OCI-LY7 (cell line): Measurements from ENCODE around the gene IGSF21. TPM values are rescaled to one million over a fixed set of nuclear protein-coding genes. Genes with fewer than 3 reads are reported as not detected.

Experiments
- BruUV-seq: library from RNA; stranded (reverse); fragments of 400-500 nt; replicated peaks from 2 replicates; lab custom pipeline; 2021; lab: Mats Ljungman, UMichigan
- CTCF ChIA-PET: fragments of 300-600 bp; sonication (Branson Sonifier 250); formaldehyde crosslinking; loops from one replicate; lab custom pipeline; 2022; ENCODE audit warnings: antibody characterized with exemption; ENCODE audit not compliant: unreplicated experiment; lab: Charles Lee
- POLR2A ChIA-PET: fragments of 300-600 bp; sonication (Branson Sonifier 250); formaldehyde crosslinking; loops from one replicate; lab custom pipeline; 2022; ENCODE audit warnings: antibody characterized with exemption; lab: Charles Lee
- DNase-seq: peaks from one replicate; pipeline ENCODE4 v3.0.0-alpha.2; 2015; ENCODE audit warnings: low spot score
- H2AFZ ChIP-seq: fragments of 200-600 bp; sonication (generic), shearing (Covaris generic); 2 replicates; pipeline ENCODE4 v1.6.1; 2014; ENCODE audit warnings: mild to moderate bottlenecking, antibody characterized with exemption, low read length, moderate library complexity
- H3K27ac ChIP-seq: fragments of 200-600 bp; sonication (generic); 2 replicates; pipeline ENCODE4 v1.5.1; 2014; ENCODE audit warnings: mixed run types, low read depth, mild to moderate bottlenecking, moderate library complexity, low read length, inconsistent platforms; ENCODE audit not compliant: poor library complexity, severe bottlenecking
- H3K36me3 ChIP-seq: fragments of 200-600 bp; sonication (generic); 2 replicates; pipeline ENCODE4 v1.6.1; 2014; ENCODE audit warnings: mild to moderate bottlenecking, antibody characterized with exemption, low read length, moderate library complexity, mixed read lengths; ENCODE audit not compliant: insufficient read depth
- H3K4me1 ChIP-seq: fragments of 200-600 bp; sonication (generic); 2 replicates; pipeline ENCODE4 v1.5.1; 2014; ENCODE audit warnings: mild to moderate bottlenecking, low read length; ENCODE audit not compliant: insufficient read depth, poor library complexity, severe bottlenecking
- H3K4me2 ChIP-seq: fragments of 200-600 bp; sonication (generic); 2 replicates; pipeline ENCODE4 v1.6.1; 2014; ENCODE audit warnings: mild to moderate bottlenecking, low read length
- H3K4me3 ChIP-seq: fragments of 200-600 bp; sonication (generic); 2 replicates; pipeline ENCODE4 v1.5.1; 2014; ENCODE audit warnings: mild to moderate bottlenecking, low read depth, low read length; ENCODE audit not compliant: poor library complexity, severe bottlenecking
- H3K79me2 ChIP-seq: fragments of 200-600 bp; sonication (generic); 2 replicates; pipeline ENCODE4 v1.6.1; 2016; ENCODE audit warnings: low read depth, mild to moderate bottlenecking, low read length, moderate library complexity, mixed read lengths; ENCODE audit not compliant: insufficient read depth
- H3K9me2 ChIP-seq: fragments of 200-600 bp; sonication (generic); 2 replicates; pipeline ENCODE4 v1.6.1; 2016; ENCODE audit warnings: mild to moderate bottlenecking, low read length, mixed read lengths; ENCODE audit not compliant: insufficient read depth
- H3K9me3 ChIP-seq: fragments of 200-600 bp; sonication (generic); 2 replicates; pipeline ENCODE4 v1.6.1; 2014; ENCODE audit warnings: mild to moderate bottlenecking, mixed run types, low read length, mixed read lengths
- H4K20me1 ChIP-seq: fragments of 200-600 bp; sonication (generic); 2 replicates; pipeline ENCODE4 v1.6.1; 2014; ENCODE audit warnings: mild to moderate bottlenecking, antibody characterized with exemption, low read length, moderate library complexity, mixed read lengths; ENCODE audit not compliant: insufficient read depth
- EZH2phosphoT487 ChIP-seq: fragments of 200-600 bp; sonication (generic); IDR thresholded peaks from 2 replicates; pipeline ENCODE4 v1.6.1; 2018; ENCODE audit warnings: low read depth, borderline replicate concordance, mild to moderate bottlenecking, mixed run types, antibody characterized with exemption, low read length, moderate library complexity, mixed read lengths
- intact Hi-C: fragments of 100-400 bp; cut with micrococcal nuclease; formaldehyde crosslinking; loops from one replicate; pipeline ENCODE4 v1.10.0; 2022; ENCODE audit not compliant: unreplicated experiment
- total RNA-seq, 2 experiments: library from RNA; depleted of rRNA in 1 of 2; stranded (reverse); fragments of >200 nt in 1 of 2; shearing (Covaris generic) in 1 of 2; gene quantifications; 2 replicates each; pipeline ENCODE4 v1.2.3, GENCODE V29; 2014 to 2022
- TF ChIP-seq, protein P1 (sequence below): fragments of 200-600 bp; sonication (generic); conservative IDR thresholded peaks from 2 replicates; pipeline ENCODE4 v1.5.1; 2014; ENCODE audit warnings: mild to moderate bottlenecking, antibody characterized with exemption, low read length, moderate library complexity, mixed read lengths

The IGSF21 gene
- total RNA-seq, 2 experiments from 2014 or later, result 0.17 TPM; not detected in 1

GRCh38 chr1:18111605-18112297 is 4.2 kb downstream of the IGSF21 start:
- POLR2A ChIA-PET, result no interaction called here
- Histone ChIP-seq H3K36me3 (no peaks in the 10 kb centered on the region), H3K9me2 (no peaks in the 10 kb centered on the region), H3K4me3 (no peak overlapping the region), H3K27ac (no peak overlapping the region), H3K4me1 (no peaks in the 10 kb centered on the region), H2AFZ (no peak overlapping the region), H3K9me3 (no peaks in the 10 kb centered on the region), H4K20me1 (no peaks in the 10 kb centered on the region), H3K79me2 (no peaks in the 10 kb centered on the region), H3K4me2 (no peak overlapping the region)
- intact Hi-C loops, result no loop called here
- BruUV-seq, result no TSS peak
- CTCF ChIA-PET, result no interaction called here
- no peak for DNase-seq
- TF ChIP-seq, protein P1, sequence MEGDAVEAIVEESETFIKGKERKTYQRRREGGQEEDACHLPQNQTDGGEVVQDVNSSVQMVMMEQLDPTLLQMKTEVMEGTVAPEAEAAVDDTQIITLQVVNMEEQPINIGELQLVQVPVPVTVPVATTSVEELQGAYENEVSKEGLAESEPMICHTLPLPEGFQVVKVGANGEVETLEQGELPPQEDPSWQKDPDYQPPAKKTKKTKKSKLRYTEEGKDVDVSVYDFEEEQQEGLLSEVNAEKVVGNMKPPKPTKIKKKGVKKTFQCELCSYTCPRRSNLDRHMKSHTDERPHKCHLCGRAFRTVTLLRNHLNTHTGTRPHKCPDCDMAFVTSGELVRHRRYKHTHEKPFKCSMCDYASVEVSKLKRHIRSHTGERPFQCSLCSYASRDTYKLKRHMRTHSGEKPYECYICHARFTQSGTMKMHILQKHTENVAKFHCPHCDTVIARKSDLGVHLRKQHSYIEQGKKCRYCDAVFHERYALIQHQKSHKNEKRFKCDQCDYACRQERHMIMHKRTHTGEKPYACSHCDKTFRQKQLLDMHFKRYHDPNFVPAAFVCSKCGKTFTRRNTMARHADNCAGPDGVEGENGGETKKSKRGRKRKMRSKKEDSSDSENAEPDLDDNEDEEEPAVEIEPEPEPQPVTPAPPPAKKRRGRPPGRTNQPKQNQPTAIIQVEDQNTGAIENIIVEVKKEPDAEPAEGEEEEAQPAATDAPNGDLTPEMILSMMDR, result no peak
- no peak for TF ChIP-seq EZH2phosphoT487

- Histone ChIP-seq H3K79me2 (no peaks in the 10 kb centered on the region), H4K20me1 (no peaks in the 10 kb centered on the region), H3K27ac (no peak overlapping the region), H3K4me1 (no peaks in the 10 kb centered on the region), H3K4me3 (no peak overlapping the region), H3K36me3 (no peaks in the 10 kb centered on the region), H3K9me3 (no peaks in the 10 kb centered on the region), H3K9me2 (no peaks in the 10 kb centered on the region), H3K4me2 (no peak overlapping the region), H2AFZ (no peak overlapping the region)
- TF ChIP-seq EZH2phosphoT487, result no peak
- TF ChIP-seq, protein P1, result no peak
- ChIA-PET CTCF (no interaction called here), POLR2A (no interaction called here)
- intact Hi-C loops, result no loop called here
- no peak for DNase-seq
- BruUV-seq, result no TSS peak
Measured at GRCh38 chr1:18112611-18113010, 5.0 kb downstream of the IGSF21 start.

DNA sequence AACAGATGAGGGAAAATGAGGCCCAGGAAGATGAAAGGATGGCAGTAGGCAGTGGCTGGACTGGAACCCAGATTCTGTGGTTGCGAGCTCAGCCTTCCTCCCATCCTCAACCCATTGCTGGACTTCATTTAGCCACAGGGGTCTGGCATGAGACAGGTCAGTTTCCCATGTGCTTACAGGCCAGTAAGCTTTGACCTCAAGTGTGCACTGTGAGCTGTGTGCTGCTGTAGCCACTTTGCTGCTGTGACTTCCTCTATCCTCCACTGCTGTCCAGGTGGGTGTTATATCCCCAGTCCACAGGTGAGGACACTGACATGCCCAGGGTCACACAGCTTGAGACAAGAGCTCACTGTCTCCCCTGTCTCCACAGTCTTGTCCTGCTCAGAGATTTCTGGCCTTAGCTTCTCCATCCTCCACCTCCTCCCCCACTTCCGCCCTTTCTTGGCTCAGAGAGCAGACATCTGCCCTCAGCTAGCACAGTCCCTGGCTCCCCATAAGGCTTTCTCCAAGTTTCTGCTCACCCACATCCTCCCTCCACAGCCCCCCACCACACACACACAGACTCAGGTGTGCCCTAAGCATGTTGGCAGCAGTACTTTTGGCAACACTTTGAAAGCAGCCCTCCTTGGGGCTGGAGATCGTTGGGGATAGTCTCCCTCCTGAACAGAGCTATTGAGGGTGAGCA is 7.3 kb downstream of the IGSF21 start:
- H2AFZ ChIP-seq, result no peak overlapping the region
- no peaks in the 10 kb centered on the region for H3K79me2 ChIP-seq
- ChIA-PET CTCF (interaction anchor here (0.5 kb wide), 1 partner anchor 168 kb away, joined by 3 read pairs; no protein-coding TSS in a partner anchor), POLR2A (no interaction called here)
- no peak overlapping the region for H3K4me3 ChIP-seq
- no peaks in the 10 kb centered on the region for H3K36me3 ChIP-seq
- no peak overlapping the region for H3K4me2 ChIP-seq
- H3K9me3 ChIP-seq, result no peaks in the 10 kb centered on the region
- no peak overlapping the region for H3K27ac ChIP-seq
- H3K4me1 ChIP-seq, result no peaks in the 10 kb centered on the region
- no TSS peak for BruUV-seq
- no peak for DNase-seq
- H4K20me1 ChIP-seq, result no peaks in the 10 kb centered on the region
- H3K9me2 ChIP-seq, result no peaks in the 10 kb centered on the region
- no peak for TF ChIP-seq EZH2phosphoT487
- TF ChIP-seq, protein P1, result no peak
- intact Hi-C loops, result no loop called here
